DND-41 (cell line): ENCODE measurements around the gene DPF3.

ENCODE experiments used
- EZH2 ChIP-seq: IDR thresholded peaks from 3 replicates; pipeline ENCODE4 v1.6.1; 2012; ENCODE audit warnings: borderline replicate concordance, low read depth, mild to moderate bottlenecking, moderate library complexity, low read length, inconsistent platforms; ENCODE audit not compliant: severe bottlenecking
- TF ChIP-seq, protein P1 (sequence below): IDR thresholded peaks from 2 replicates; pipeline ENCODE4 v1.5.1; 2012; ENCODE audit warnings: borderline replicate concordance, low read length, moderate library complexity, mild to moderate bottlenecking; ENCODE audit not compliant: poor library complexity, severe bottlenecking; ENCODE audit errors: extremely low read depth

GRCh38 chr14:72752034-72752412 lies 141.9 kb downstream of the DPF3 start:
- TF ChIP-seq, protein P1, sequence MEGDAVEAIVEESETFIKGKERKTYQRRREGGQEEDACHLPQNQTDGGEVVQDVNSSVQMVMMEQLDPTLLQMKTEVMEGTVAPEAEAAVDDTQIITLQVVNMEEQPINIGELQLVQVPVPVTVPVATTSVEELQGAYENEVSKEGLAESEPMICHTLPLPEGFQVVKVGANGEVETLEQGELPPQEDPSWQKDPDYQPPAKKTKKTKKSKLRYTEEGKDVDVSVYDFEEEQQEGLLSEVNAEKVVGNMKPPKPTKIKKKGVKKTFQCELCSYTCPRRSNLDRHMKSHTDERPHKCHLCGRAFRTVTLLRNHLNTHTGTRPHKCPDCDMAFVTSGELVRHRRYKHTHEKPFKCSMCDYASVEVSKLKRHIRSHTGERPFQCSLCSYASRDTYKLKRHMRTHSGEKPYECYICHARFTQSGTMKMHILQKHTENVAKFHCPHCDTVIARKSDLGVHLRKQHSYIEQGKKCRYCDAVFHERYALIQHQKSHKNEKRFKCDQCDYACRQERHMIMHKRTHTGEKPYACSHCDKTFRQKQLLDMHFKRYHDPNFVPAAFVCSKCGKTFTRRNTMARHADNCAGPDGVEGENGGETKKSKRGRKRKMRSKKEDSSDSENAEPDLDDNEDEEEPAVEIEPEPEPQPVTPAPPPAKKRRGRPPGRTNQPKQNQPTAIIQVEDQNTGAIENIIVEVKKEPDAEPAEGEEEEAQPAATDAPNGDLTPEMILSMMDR = no peak
- no peak for TF ChIP-seq EZH2
